H1 (cell line): ENCODE measurements around the gene AP2B1. TPM values are rescaled to one million over a fixed set of nuclear protein-coding genes. Genes with fewer than 3 reads are reported as not detected.

ENCODE experiments used
- CTCF ChIA-PET: fragments of 300-600 bp; sonication (Branson Sonifier 250); formaldehyde crosslinking; loops from one replicate; lab custom pipeline; 2021; ENCODE audit not compliant: partially characterized antibody; lab: Charles Lee
- POLR2A ChIA-PET: fragments of 300-600 bp; sonication (Branson Sonifier 250); formaldehyde crosslinking; loops from one replicate; lab custom pipeline; 2021; ENCODE audit warnings: inconsistent platforms; ENCODE audit not compliant: partially characterized antibody; lab: Charles Lee
- DNase-seq, 2 experiments: peaks; one replicate each; pipeline versions ENCODE4 v3.0.0 to v3.0.0-alpha.2; 2010 to 2022; ENCODE audit warnings: low spot score in 2 of 2, low read depth in 1 of 2, mixed read lengths in 1 of 2
- FAIRE-seq: peaks from 2 replicates; lab custom pipeline; 2011; peaks lifted over from hg19 to GRCh38; lab: Jason Lieb, UNC
- H2AFZ ChIP-seq: 2 replicates; pipeline ENCODE4 v1.8.1; 2012; ENCODE audit warnings: low read length, inconsistent platforms
- H2AK5ac ChIP-seq: 2 replicates; pipeline ENCODE4 v1.6.1; 2013; ENCODE audit warnings: low read depth, low read length
- H2BK120ac ChIP-seq: replicated peaks from 2 replicates; pipeline ENCODE3; 2013; ENCODE audit warnings: low read depth, low read length, inconsistent platforms
- H2BK12ac ChIP-seq: 2 replicates; pipeline ENCODE4 v1.6.1; 2013; ENCODE audit warnings: low read depth, low read length
- H2BK15ac ChIP-seq: 2 replicates; pipeline ENCODE4 v1.6.1; 2013; ENCODE audit warnings: low read length
- H2BK20ac ChIP-seq: 2 replicates; pipeline ENCODE4 v1.6.1; 2013; ENCODE audit warnings: low read length
- H2BK5ac ChIP-seq: 2 replicates; pipeline ENCODE4 v1.6.1; 2013; ENCODE audit warnings: low read depth, low read length
- H3K14ac ChIP-seq: 2 replicates; pipeline ENCODE4 v1.6.1; 2013; ENCODE audit warnings: inconsistent platforms; ENCODE audit not compliant: insufficient read length
- H3K18ac ChIP-seq: 2 replicates; pipeline ENCODE4 v1.6.1; 2013; ENCODE audit warnings: low read length; ENCODE audit errors: extremely low read depth
- H3K23ac ChIP-seq: 2 replicates; pipeline ENCODE4 v1.6.1; 2013; ENCODE audit warnings: inconsistent platforms; ENCODE audit not compliant: insufficient read length
- H3K23me2 ChIP-seq: 2 replicates; pipeline ENCODE4 v1.6.1; 2013; ENCODE audit warnings: low read depth, low read length
- H3K27ac ChIP-seq: 2 replicates; pipeline ENCODE4 v1.6.1; 2011; ENCODE audit warnings: low read depth, low read length, inconsistent platforms
- H3K27me3 ChIP-seq, 4 experiments: replicated peaks in 1 of 4; 1 replicate in 1 of 4; 2 replicates in 3 of 4; pipeline versions ENCODE4 v1.6.1 to v1.8.1; 2011 to 2013; ENCODE audit warnings: low read length in 3 of 4, mild to moderate bottlenecking in 3 of 4, inconsistent platforms in 2 of 4, mixed read lengths in 2 of 4, moderate library complexity in 1 of 4; ENCODE audit not compliant: control insufficient read depth in 3 of 4, insufficient read depth in 3 of 4; ENCODE audit errors: extremely low read depth in 1 of 4
- H3K36me3 ChIP-seq, 4 experiments: 2 replicates each; pipeline versions ENCODE4 v1.6.1 to v1.8.1; 2011 to 2013; ENCODE audit warnings: mild to moderate bottlenecking in 4 of 4, low read length in 3 of 4, moderate library complexity in 2 of 4, control low read depth in 1 of 4, inconsistent platforms in 1 of 4; ENCODE audit not compliant: insufficient read depth in 4 of 4, control insufficient read depth in 2 of 4
- H3K4ac ChIP-seq: replicated peaks from 2 replicates; pipeline ENCODE3; 2013; ENCODE audit warnings: low read length, low read depth, mixed read lengths, inconsistent platforms; ENCODE audit not compliant: insufficient read length
- H3K4me1 ChIP-seq, 4 experiments: replicated peaks in 1 of 4; 1 replicate in 1 of 4; 2 replicates in 3 of 4; pipeline versions ENCODE4 v1.6.1 to v1.8.1; 2011 to 2013; ENCODE audit warnings: low read length in 3 of 4, inconsistent platforms in 2 of 4, mixed read lengths in 1 of 4; ENCODE audit not compliant: insufficient read depth in 4 of 4, control insufficient read depth in 3 of 4
- H3K4me2 ChIP-seq, 2 experiments: 2 replicates each; pipeline versions ENCODE4 v1.6.1 to v1.8.1; 2011 to 2013; ENCODE audit warnings: low read depth in 2 of 2, low read length in 2 of 2, control low read depth in 1 of 2, inconsistent platforms in 1 of 2, mild to moderate bottlenecking in 1 of 2; ENCODE audit not compliant: insufficient read depth in 1 of 2
- H3K4me3 ChIP-seq, 4 experiments: fragments of 200-600, 300-600 bp in 1 of 4; sonication (generic), shearing (Covaris generic), sonication (Bioruptor Twin) in 1 of 4; 2 replicates each; pipeline versions ENCODE4 v1.5.1 to v1.8.1; 2011 to 2016; ENCODE audit warnings: low read length in 4 of 4, low read depth in 3 of 4, control low read depth in 2 of 4, inconsistent platforms in 2 of 4, mild to moderate bottlenecking in 2 of 4, mixed read lengths in 1 of 4, moderate library complexity in 1 of 4; ENCODE audit not compliant: insufficient read depth in 2 of 4; ENCODE audit errors: extremely low read depth in 1 of 4
- H3K56ac ChIP-seq: replicated peaks from 2 replicates; pipeline ENCODE3; 2013; ENCODE audit warnings: low read depth, mild to moderate bottlenecking, mixed read lengths, low read length, inconsistent platforms; ENCODE audit not compliant: insufficient read length
- H3K79me1 ChIP-seq: 2 replicates; pipeline ENCODE4 v1.6.1; 2013; ENCODE audit warnings: low read depth, low read length, control low read depth
- H3K79me2 ChIP-seq, 2 experiments: 2 replicates each; pipeline versions ENCODE4 v1.6.1 to v1.8.1; 2012 to 2013; ENCODE audit warnings: low read length in 2 of 2, mild to moderate bottlenecking in 2 of 2, inconsistent platforms in 1 of 2; ENCODE audit not compliant: insufficient read depth in 2 of 2, control insufficient read depth in 1 of 2
- H3K9ac ChIP-seq, 4 experiments: replicated peaks in 1 of 4; 1 replicate in 1 of 4; 2 replicates in 3 of 4; pipeline versions ENCODE4 v1.6.1 to v1.8.1; 2011 to 2013; ENCODE audit warnings: low read depth in 3 of 4, low read length in 3 of 4, control low read depth in 2 of 4, mild to moderate bottlenecking in 2 of 4, moderate library complexity in 2 of 4, inconsistent platforms in 1 of 4; ENCODE audit errors: extremely low read depth in 1 of 4
- H3K9me3 ChIP-seq, 2 experiments: 2 replicates each; pipeline versions ENCODE4 v1.6.1 to v1.8.1; 2012 to 2013; ENCODE audit warnings: mild to moderate bottlenecking in 2 of 2, moderate library complexity in 2 of 2, control low read depth in 1 of 2, inconsistent platforms in 1 of 2, low read depth in 1 of 2, low read length in 1 of 2, mixed read lengths in 1 of 2; ENCODE audit not compliant: insufficient read depth in 2 of 2
- H4K20me1 ChIP-seq, 2 experiments: replicated peaks in 1 of 2; 2 replicates each; pipeline versions ENCODE3 to v1.8.1; 2011 to 2013; ENCODE audit warnings: inconsistent platforms in 2 of 2, low read length in 2 of 2, mild to moderate bottlenecking in 1 of 2; ENCODE audit not compliant: insufficient read depth in 2 of 2, control insufficient read depth in 1 of 2
- H4K5ac ChIP-seq: 2 replicates; pipeline ENCODE4 v1.6.1; 2013; ENCODE audit warnings: low read length, low read depth, mixed read lengths, inconsistent platforms; ENCODE audit not compliant: insufficient read length
- H4K8ac ChIP-seq: 2 replicates; pipeline ENCODE4 v1.8.0; 2013; ENCODE audit warnings: mild to moderate bottlenecking, moderate library complexity, low read length, inconsistent platforms; ENCODE audit not compliant: insufficient read depth; ENCODE audit errors: extremely low read depth
- H4K91ac ChIP-seq: replicated peaks from 2 replicates; pipeline ENCODE3; 2013; ENCODE audit warnings: low read length, mixed read lengths, inconsistent platforms; ENCODE audit not compliant: insufficient read length
- CTBP2 ChIP-seq: IDR thresholded peaks from 2 replicates; pipeline ENCODE4 v1.7.0; 2011; ENCODE audit warnings: borderline replicate concordance, mild to moderate bottlenecking, moderate library complexity, mixed read lengths, low read length; ENCODE audit not compliant: insufficient read depth, insufficient read length
- MAFK ChIP-seq: IDR thresholded peaks from 2 replicates; pipeline ENCODE4 v1.6.1; 2012; ENCODE audit warnings: low read depth, mild to moderate bottlenecking, improper control_type of control experiment, low read length
- SRF ChIP-seq: IDR thresholded peaks from 2 replicates; pipeline ENCODE4 v1.6.1; 2011; ENCODE audit warnings: mild to moderate bottlenecking, low read depth, low read length, moderate library complexity
- YY1 ChIP-seq: IDR thresholded peaks from 2 replicates; pipeline ENCODE4 v1.6.1; 2011; ENCODE audit warnings: low read depth, mild to moderate bottlenecking, low read length
- polyA plus RNA-seq, 7 experiments: library from polyadenylated mRNA; depleted of rRNA in 3 of 7; stranded (reverse) in 5 of 7; unstranded in 2 of 7; fragments of >200 nt in 5 of 7; fragments of 200-250 nt in 2 of 7; gene quantifications; 1 replicate in 5 of 7; 2 replicates in 1 of 7; 4 replicates in 1 of 7; pipeline versions ENCODE4 v1.2.1 to v1.2.3, GENCODE V29; 2011 to 2013; ENCODE audit warnings: missing spikeins in 2 of 7, mixed read lengths in 2 of 7
- total RNA-seq: library from RNA; stranded (reverse); fragmentation: NEBNext Ultra II Directional; extraction: Animal tissue kit (Norgen Biotek cat#: 25700); gene quantifications from 2 replicates; pipeline ENCODE4 v1.2.1, GENCODE V29; 2021

Gene AP2B1
- total and polyA plus RNA-seq, 2 of the 8 experiments (the other 6 are each of a cell fraction or from before 2014, with no cell fraction given), result 95.5 to 199 TPM

GRCh38 chr17:35542990-35543389 lies 44.1 kb upstream of the AP2B1 start:
- Histone ChIP-seq H3K23me2 (no peaks in the 10 kb centered on the region), H3K9me3 (no peaks in the 10 kb centered on the region), H3K27me3 (no peaks in the 10 kb centered on the region), H4K8ac (no peak overlapping the region), H3K4me2 (no peak overlapping the region), H3K36me3 (no peaks in the 10 kb centered on the region), H3K14ac (no peak overlapping the region), H4K91ac (no peak overlapping the region), H2BK12ac (no peak overlapping the region), H4K20me1 (no peaks in the 10 kb centered on the region), H3K9ac (no peak overlapping the region), H3K27ac (no peak overlapping the region), H3K23ac (no peak overlapping the region), H3K56ac (no peak overlapping the region), H2BK20ac (no peak overlapping the region), H2BK5ac (no peak overlapping the region), H2BK15ac (no peak overlapping the region), H3K79me1 (no peaks in the 10 kb centered on the region), H3K4me1 (no peaks in the 10 kb centered on the region), H2BK120ac (no peak overlapping the region), H2AFZ (no peak overlapping the region), H3K4me3 (no peak overlapping the region), H3K79me2 (no peaks in the 10 kb centered on the region), H4K5ac (no peak overlapping the region), H2AK5ac (no peak overlapping the region), H3K18ac (no peak overlapping the region), H3K4ac (no peak overlapping the region)
- POLR2A ChIA-PET, result interaction anchor here (1.0 to 1.2 kb wide), 2 partner anchors 9 to 25 kb away, joined by 3 read pairs; no protein-coding TSS in a partner anchor
- CTCF ChIA-PET, result interaction anchor here (1.0 to 3.0 kb wide), 5 partner anchors 9 to 372 kb away, joined by 3 to 12 read pairs (median 5); no protein-coding TSS in a partner anchor
- DNase-seq, result no peak
- FAIRE-seq, result no peak
- TF ChIP-seq SRF (no peak), YY1 (no peak), CTBP2 (no peak), MAFK (no peak)
